ENCODE results near the gene UNC45A. TPM values are rescaled to one million over a fixed set of nuclear protein-coding genes. Genes with fewer than 3 reads are reported as not detected.
A peak's percentile ranks its signal among the peaks of the same experiment; 100 is the strongest.

Gene UNC45A
- total and polyA plus RNA-seq, 2 of the 8 experiments (the other 6 are each of a cell fraction or from before 2014, with no cell fraction given), result 74.1 to 84.2 TPM

DNA sequence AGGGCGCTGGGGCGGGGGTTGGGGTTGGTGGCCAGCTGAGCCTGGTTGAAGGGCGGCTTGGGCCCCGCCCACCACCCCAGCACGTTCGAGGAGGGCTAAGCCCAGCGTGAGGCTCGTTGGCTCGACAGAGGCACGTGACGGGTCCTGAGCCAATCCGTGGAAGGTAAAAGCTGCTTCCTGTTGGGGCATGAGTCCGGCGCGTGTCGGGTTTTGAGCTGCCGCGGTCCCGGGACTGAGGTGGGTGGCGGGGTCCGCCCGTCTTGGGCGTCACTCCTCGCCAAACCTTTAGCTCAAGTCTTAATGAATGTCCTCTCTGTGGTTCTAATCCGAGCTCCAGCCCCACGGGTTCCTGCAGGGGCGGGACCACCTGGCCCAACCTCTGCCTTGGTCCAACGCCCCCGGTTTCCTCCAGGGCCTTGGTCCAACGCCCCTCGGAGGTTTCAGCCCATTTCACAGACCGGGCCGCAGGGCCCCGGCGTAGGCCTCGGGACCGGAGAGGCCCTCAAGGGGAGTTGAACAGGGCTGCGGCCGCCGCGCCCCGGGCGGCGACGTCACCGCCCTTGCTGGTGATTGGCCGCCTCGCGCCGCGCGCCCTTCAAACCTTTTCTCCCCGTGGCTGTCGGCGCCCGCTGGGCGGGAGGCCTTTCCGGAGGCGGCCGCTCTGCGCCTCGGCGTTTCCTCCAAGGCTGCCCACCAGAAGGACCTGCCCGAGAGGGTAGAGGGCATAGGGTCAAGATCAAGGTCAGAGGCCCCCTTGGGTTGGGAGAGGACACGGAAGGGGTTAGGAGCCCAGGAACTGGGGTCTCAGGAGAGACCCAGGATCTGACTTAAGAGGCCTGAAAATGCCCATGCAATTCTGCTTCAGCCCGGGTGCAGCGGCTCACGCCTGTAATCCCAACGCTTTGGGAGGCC lies 19.9 kb downstream of the UNC45A start, which contains the start of gene RCCD1 (continued):
- TF ChIP-seq, protein P1, sequence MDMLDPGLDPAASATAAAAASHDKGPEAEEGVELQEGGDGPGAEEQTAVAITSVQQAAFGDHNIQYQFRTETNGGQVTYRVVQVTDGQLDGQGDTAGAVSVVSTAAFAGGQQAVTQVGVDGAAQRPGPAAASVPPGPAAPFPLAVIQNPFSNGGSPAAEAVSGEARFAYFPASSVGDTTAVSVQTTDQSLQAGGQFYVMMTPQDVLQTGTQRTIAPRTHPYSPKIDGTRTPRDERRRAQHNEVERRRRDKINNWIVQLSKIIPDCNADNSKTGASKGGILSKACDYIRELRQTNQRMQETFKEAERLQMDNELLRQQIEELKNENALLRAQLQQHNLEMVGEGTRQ (IDR thresholded peaks at IDR 0.05; ENCODE audit: low read length), result peak; percentile 98
- peak; percentile 67 for TF ChIP-seq KDM4A (IDR thresholded peaks at IDR 0.05; ENCODE audit: low read depth, low read length, severe bottlenecking)
- TF ChIP-seq, protein P2, sequence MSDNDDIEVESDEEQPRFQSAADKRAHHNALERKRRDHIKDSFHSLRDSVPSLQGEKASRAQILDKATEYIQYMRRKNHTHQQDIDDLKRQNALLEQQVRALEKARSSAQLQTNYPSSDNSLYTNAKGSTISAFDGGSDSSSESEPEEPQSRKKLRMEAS (IDR thresholded peaks at IDR 0.05), result peak; percentile 95
- TF ChIP-seq RAD21 (IDR thresholded peaks at IDR 0.05 in 1 of 2, conservative IDR thresholded peaks at IDR 0.05 in 1 of 2; ENCODE audit: low read depth in 2 of 2, low read length in 2 of 2), result no peak
- peak; percentile 32; the same call in 1 of the 2 replicates for TF ChIP-seq CHD2 (IDR thresholded peaks at IDR 0.05; ENCODE audit: low read length)
- TF ChIP-seq GABPA (IDR thresholded peaks at IDR 0.05; ENCODE audit: borderline replicate concordance, insufficient read depth, low read length), result no peak
- no peak for TF ChIP-seq NRF1 (IDR thresholded peaks at IDR 0.05; ENCODE audit: low read depth, low read length)
- peak; percentile 55; the same call in 1 of the 2 replicates for TF ChIP-seq EGR1 (IDR thresholded peaks at IDR 0.05; ENCODE audit: borderline replicate concordance, low read depth, low read length)
- TF ChIP-seq, protein P3, sequence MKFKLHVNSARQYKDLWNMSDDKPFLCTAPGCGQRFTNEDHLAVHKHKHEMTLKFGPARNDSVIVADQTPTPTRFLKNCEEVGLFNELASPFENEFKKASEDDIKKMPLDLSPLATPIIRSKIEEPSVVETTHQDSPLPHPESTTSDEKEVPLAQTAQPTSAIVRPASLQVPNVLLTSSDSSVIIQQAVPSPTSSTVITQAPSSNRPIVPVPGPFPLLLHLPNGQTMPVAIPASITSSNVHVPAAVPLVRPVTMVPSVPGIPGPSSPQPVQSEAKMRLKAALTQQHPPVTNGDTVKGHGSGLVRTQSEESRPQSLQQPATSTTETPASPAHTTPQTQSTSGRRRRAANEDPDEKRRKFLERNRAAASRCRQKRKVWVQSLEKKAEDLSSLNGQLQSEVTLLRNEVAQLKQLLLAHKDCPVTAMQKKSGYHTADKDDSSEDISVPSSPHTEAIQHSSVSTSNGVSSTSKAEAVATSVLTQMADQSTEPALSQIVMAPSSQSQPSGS (IDR thresholded peaks at IDR 0.05; ENCODE audit: low read length), result peak; percentile 90
- TF ChIP-seq RXRA (IDR thresholded peaks at IDR 0.05; ENCODE audit: insufficient read depth, low read depth, low read length), result 0 out of 2 replicates have a peak, but pooled peaks have one; percentile 43
- no peak for TF ChIP-seq CHD1 (IDR thresholded peaks at IDR 0.05; ENCODE audit: low read depth, low read length)
- TF ChIP-seq POU5F1 (IDR thresholded peaks at IDR 0.05; ENCODE audit: low read depth, low read length), result no peak
- TF ChIP-seq, protein P4, sequence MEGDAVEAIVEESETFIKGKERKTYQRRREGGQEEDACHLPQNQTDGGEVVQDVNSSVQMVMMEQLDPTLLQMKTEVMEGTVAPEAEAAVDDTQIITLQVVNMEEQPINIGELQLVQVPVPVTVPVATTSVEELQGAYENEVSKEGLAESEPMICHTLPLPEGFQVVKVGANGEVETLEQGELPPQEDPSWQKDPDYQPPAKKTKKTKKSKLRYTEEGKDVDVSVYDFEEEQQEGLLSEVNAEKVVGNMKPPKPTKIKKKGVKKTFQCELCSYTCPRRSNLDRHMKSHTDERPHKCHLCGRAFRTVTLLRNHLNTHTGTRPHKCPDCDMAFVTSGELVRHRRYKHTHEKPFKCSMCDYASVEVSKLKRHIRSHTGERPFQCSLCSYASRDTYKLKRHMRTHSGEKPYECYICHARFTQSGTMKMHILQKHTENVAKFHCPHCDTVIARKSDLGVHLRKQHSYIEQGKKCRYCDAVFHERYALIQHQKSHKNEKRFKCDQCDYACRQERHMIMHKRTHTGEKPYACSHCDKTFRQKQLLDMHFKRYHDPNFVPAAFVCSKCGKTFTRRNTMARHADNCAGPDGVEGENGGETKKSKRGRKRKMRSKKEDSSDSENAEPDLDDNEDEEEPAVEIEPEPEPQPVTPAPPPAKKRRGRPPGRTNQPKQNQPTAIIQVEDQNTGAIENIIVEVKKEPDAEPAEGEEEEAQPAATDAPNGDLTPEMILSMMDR (IDR thresholded peaks at IDR 0.05; ENCODE audit: control extremely low read depth in 1 of 3, insufficient read depth in 1 of 3, low read depth in 1 of 3, low read length in 3 of 3), result no peak
- TF ChIP-seq ZNF274 (IDR thresholded peaks at IDR 0.05; ENCODE audit: borderline replicate concordance, extremely low read depth, low read length), result no peak
- peak; percentile 85 for TF ChIP-seq POLR2AphosphoS5 (IDR thresholded peaks at IDR 0.05; ENCODE audit: low read depth, low read length)
- TF ChIP-seq GTF2F1 (IDR thresholded peaks at IDR 0.05; ENCODE audit: borderline replicate concordance, low read depth, low read length), result no peak
- no peak for TF ChIP-seq BRCA1 (IDR thresholded peaks at IDR 0.05; ENCODE audit: low read depth, low read length)
